IMR-90 (cell line): ENCODE results near the gene RASSF7. TPM values are rescaled to one million over a fixed set of nuclear protein-coding genes. Genes with fewer than 3 reads are reported as not detected.
A peak's percentile ranks its signal among the peaks of the same experiment; 100 is the strongest.

Source experiments
- ATAC-seq: fragments of 200-7000 bp; cut with Tn5 transposase; 2 replicates; pipeline ENCODE4 v1.9.1; 2020; ENCODE audit warnings: low read depth, mild to moderate bottlenecking, moderate library complexity
- BruUV-seq: library from RNA; stranded (reverse); fragments of 400-500 nt; replicated peaks from 2 replicates; lab custom pipeline; 2021; lab: Mats Ljungman, UMichigan
- CTCF ChIA-PET: fragments of 300-600 bp; formaldehyde crosslinking; extraction: SDS; loops from one replicate; lab custom pipeline; 2021; ENCODE audit warnings: antibody characterized with exemption; lab: Yijun Ruan, JAX
- POLR2A ChIA-PET: fragments of 300-600 bp; sonication (Branson Sonifier 250); formaldehyde crosslinking; loops from one replicate; lab custom pipeline; 2022; ENCODE audit warnings: antibody characterized with exemption; ENCODE audit not compliant: unreplicated experiment; lab: Charles Lee
- DNase-seq: peaks from one replicate; pipeline ENCODE4 v3.0.0; 2013
- H2AFZ ChIP-seq: replicated peaks from 2 replicates; pipeline ENCODE3; 2013; ENCODE audit warnings: low read length, mild to moderate bottlenecking; ENCODE audit not compliant: poor library complexity
- H2AK5ac ChIP-seq: 2 replicates; pipeline ENCODE4 v1.6.1; 2013; ENCODE audit warnings: low read depth, low read length, inconsistent platforms
- H2AK9ac ChIP-seq: replicated peaks from 2 replicates; pipeline ENCODE3; 2013; ENCODE audit warnings: mild to moderate bottlenecking, low read depth, low read length, moderate library complexity; ENCODE audit not compliant: poor library complexity
- H2BK120ac ChIP-seq: 2 replicates; pipeline ENCODE4 v1.6.1; 2013; ENCODE audit warnings: low read depth, low read length, inconsistent platforms
- H2BK15ac ChIP-seq: 3 replicates; pipeline ENCODE4 v1.6.1; 2013; ENCODE audit warnings: low read depth, low read length, inconsistent platforms
- H2BK20ac ChIP-seq: 2 replicates; pipeline ENCODE4 v1.6.1; 2013; ENCODE audit warnings: low read depth, mild to moderate bottlenecking, inconsistent platforms, low read length, moderate library complexity
- H2BK5ac ChIP-seq: 2 replicates; pipeline ENCODE4 v1.6.1; 2013; ENCODE audit warnings: mild to moderate bottlenecking, low read depth, low read length, inconsistent platforms; ENCODE audit not compliant: poor library complexity, severe bottlenecking
- H3K14ac ChIP-seq: replicated peaks from 2 replicates; pipeline ENCODE4 v1.6.1; 2013; ENCODE audit warnings: low read depth, low read length, inconsistent platforms
- H3K18ac ChIP-seq: 2 replicates; pipeline ENCODE4 v1.6.1; 2013; ENCODE audit warnings: low read depth, low read length, control low read depth
- H3K23ac ChIP-seq: 2 replicates; pipeline ENCODE4 v1.6.1; 2013; ENCODE audit warnings: low read depth, low read length, inconsistent platforms
- H3K27ac ChIP-seq: 2 replicates; pipeline ENCODE4 v1.5.1; 2013; ENCODE audit warnings: mild to moderate bottlenecking, control low read depth, low read length; ENCODE audit not compliant: insufficient read depth
- H3K27me3 ChIP-seq: 2 replicates; pipeline ENCODE4 v1.6.1; 2013; ENCODE audit warnings: low read length; ENCODE audit not compliant: control insufficient read depth, insufficient read depth
- H3K36me3 ChIP-seq: 2 replicates; pipeline ENCODE4 v1.6.1; 2013; ENCODE audit warnings: low read length, mixed read lengths; ENCODE audit not compliant: control insufficient read depth, insufficient read depth
- H3K4ac ChIP-seq: 2 replicates; pipeline ENCODE4 v1.6.1; 2013; ENCODE audit warnings: low read depth, low read length, inconsistent platforms
- H3K4me1 ChIP-seq: 2 replicates; pipeline ENCODE4 v1.6.1; 2013; ENCODE audit warnings: low read length, mixed read lengths; ENCODE audit not compliant: control insufficient read depth, insufficient read depth
- H3K4me2 ChIP-seq: 2 replicates; pipeline ENCODE4 v1.6.1; 2013; ENCODE audit warnings: low read depth, mild to moderate bottlenecking, control low read depth, low read length, moderate library complexity
- H3K4me3 ChIP-seq: 2 replicates; pipeline ENCODE4 v1.5.1; 2013; ENCODE audit warnings: low read depth, mild to moderate bottlenecking, control low read depth, low read length, moderate library complexity; ENCODE audit not compliant: insufficient read depth
- H3K56ac ChIP-seq: 2 replicates; pipeline ENCODE4 v1.6.1; 2013; ENCODE audit warnings: low read length, inconsistent platforms; ENCODE audit not compliant: insufficient read depth; ENCODE audit errors: extremely low read depth
- H3K79me1 ChIP-seq, 2 experiments: 2 replicates each; pipeline ENCODE4 v1.6.1; 2013; ENCODE audit warnings: low read length in 2 of 2, inconsistent platforms in 1 of 2, low read depth in 1 of 2
- H3K9ac ChIP-seq: 2 replicates; pipeline ENCODE4 v1.6.1; 2013; ENCODE audit warnings: low read depth, low read length, control low read depth
- H3K9me1 ChIP-seq: 2 replicates; pipeline ENCODE4 v1.6.1; 2013; ENCODE audit warnings: low read length, inconsistent platforms; ENCODE audit not compliant: insufficient read depth
- H3K9me3 ChIP-seq: 2 replicates; pipeline ENCODE4 v1.6.1; 2013; ENCODE audit warnings: low read length; ENCODE audit not compliant: control insufficient read depth, insufficient read depth
- H4K20me1 ChIP-seq: 2 replicates; pipeline ENCODE4 v1.6.1; 2013; ENCODE audit warnings: low read length, inconsistent platforms; ENCODE audit not compliant: insufficient read depth
- H4K5ac ChIP-seq: 2 replicates; pipeline ENCODE4 v1.6.1; 2013; ENCODE audit warnings: mild to moderate bottlenecking, low read depth, low read length, control low read depth
- H4K8ac ChIP-seq, 2 experiments: 2 replicates each; pipeline ENCODE4 v1.6.1; 2013; ENCODE audit warnings: low read depth in 2 of 2, low read length in 2 of 2, control low read depth in 1 of 2, inconsistent platforms in 1 of 2
- H4K91ac ChIP-seq: 2 replicates; pipeline ENCODE4 v1.6.1; 2013; ENCODE audit warnings: low read depth, low read length, inconsistent platforms; ENCODE audit not compliant: insufficient read depth
- BHLHE40 ChIP-seq: fragments of 150-350 bp; IDR thresholded peaks from 2 replicates; pipeline ENCODE4 v1.6.1; 2016; ENCODE audit warnings: mild to moderate bottlenecking, low read depth, low read length
- CEBPB ChIP-seq: IDR thresholded peaks from 2 replicates; pipeline ENCODE4 v1.6.1; 2012; ENCODE audit warnings: low read depth, low read length, improper control_type of control experiment
- CHD1 ChIP-seq: IDR thresholded peaks from 2 replicates; pipeline ENCODE4 v1.6.1; 2012; ENCODE audit warnings: low read depth, low read length, improper control_type of control experiment
- FOS ChIP-seq: fragments of 150-350 bp; IDR thresholded peaks from 2 replicates; pipeline ENCODE4 v1.6.1; 2016; ENCODE audit warnings: low read depth, low read length
- MAFK ChIP-seq: IDR thresholded peaks from 2 replicates; pipeline ENCODE4 v1.6.1; 2012; ENCODE audit warnings: low read depth, low read length, improper control_type of control experiment
- MAZ ChIP-seq: IDR thresholded peaks from 2 replicates; pipeline ENCODE4 v1.6.1; 2012; ENCODE audit warnings: low read depth, mild to moderate bottlenecking, low read length, improper control_type of control experiment, moderate library complexity, borderline replicate concordance
- MXI1 ChIP-seq: IDR thresholded peaks from 2 replicates; pipeline ENCODE4 v1.6.1; 2012; ENCODE audit warnings: low read depth, mild to moderate bottlenecking, low read length, moderate library complexity, borderline replicate concordance
- NFE2L2 ChIP-seq: fragments of 150-350 bp; IDR thresholded peaks from 2 replicates; pipeline ENCODE4 v1.6.1; 2016; ENCODE audit warnings: low read depth, mild to moderate bottlenecking, low read length
- POLR2A ChIP-seq: IDR thresholded peaks from 2 replicates; pipeline ENCODE4 v1.6.1; 2012; ENCODE audit warnings: mild to moderate bottlenecking, low read depth, low read length
- RCOR1 ChIP-seq: IDR thresholded peaks from 2 replicates; pipeline ENCODE4 v1.6.1; 2012; ENCODE audit warnings: mild to moderate bottlenecking, low read length, improper control_type of control experiment; ENCODE audit not compliant: insufficient replicate concordance
- SMC3 ChIP-seq: fragments of 150-350 bp; IDR thresholded peaks from 2 replicates; pipeline ENCODE4 v1.6.1; 2016; ENCODE audit warnings: low read depth, mild to moderate bottlenecking, antibody characterized with exemption, low read length, moderate library complexity
- USF2 ChIP-seq: fragments of 150-350 bp; IDR thresholded peaks from 2 replicates; pipeline ENCODE4 v1.6.1; 2017; ENCODE audit warnings: mild to moderate bottlenecking, antibody characterized with exemption, low read length, low read depth
- WGBS, 2 experiments: methylation state at CpG; one replicate each; pipeline versions ENCODE4 v1.1.5 to v1.1.7; 2013; ENCODE audit warnings: missing lambda C conversion rate in 2 of 2; ENCODE audit not compliant: insufficient read length in 1 of 2; ENCODE audit errors: extremely low coverage in 2 of 2; 5-methylcytosine and 5-hydroxymethylcytosine counted together
- dilution Hi-C: fragments of 300-500 bp; cut with HindIII; formaldehyde crosslinking; loops from one replicate; pipeline ENCODE4 v1.14.3; 2018; ENCODE audit warnings: low sequenced_read_pairs; ENCODE audit not compliant: unreplicated experiment
- in situ Hi-C: fragments of 300-500 bp; cut with MboI; formaldehyde crosslinking; loops from 3 replicates; pipeline ENCODE4 v1.14.3; 2019; ENCODE audit warnings: low sequenced_read_pairs, inconsistent platforms, mixed read lengths
- intact Hi-C: fragments of 100-400 bp; cut with micrococcal nuclease; formaldehyde crosslinking; loops from 2 replicates; pipeline ENCODE4 v1.10.0; 2022
- polyA plus RNA-seq, 3 experiments: library from polyadenylated mRNA; depleted of rRNA; stranded (reverse); fragments of >200 nt; gene quantifications; 2 replicates each; pipeline ENCODE4 v1.2.3, GENCODE V29; 2012; ENCODE audit warnings: low replicate concordance in 1 of 3
- total RNA-seq: library from RNA; depleted of rRNA; stranded (reverse); fragments of >200 nt; gene quantifications from 2 replicates; pipeline ENCODE4 v1.2.3, GENCODE V29; 2012

Gene RASSF7
- total and polyA plus RNA-seq, 2 of the 4 experiments (the other 2 are of a cell fraction) = 6.8 to 18.5 TPM

DNA sequence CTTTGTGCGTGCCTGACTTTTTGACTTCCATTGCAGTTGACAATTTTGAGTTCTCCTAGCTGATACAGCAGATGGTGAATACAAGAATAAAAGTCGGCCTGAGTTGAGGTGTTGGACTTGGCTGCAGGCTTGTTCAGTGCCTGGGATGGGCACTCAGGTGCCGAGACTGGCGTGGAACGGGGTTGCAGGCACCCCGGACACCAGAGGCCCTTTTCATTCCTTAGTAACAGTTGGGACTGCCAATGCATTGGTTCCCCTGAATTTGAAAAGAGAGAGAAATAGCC is 16.8 kb downstream of the RASSF7 start:
- ATAC-seq (no peak), DNase-seq (no peak)
- no peaks in the 10 kb centered on the region; the same call in 1 of the 2 replicates for H3K27me3 ChIP-seq
- no TSS peak for BruUV-seq
- ChIA-PET POLR2A (no interaction called here), CTCF (no interaction called here)
- no peak overlapping the region; the same call in 1 of the 2 replicates for H3K23ac ChIP-seq
- peak overlapping the region; percentile 61 for H3K4me3 ChIP-seq
- peak overlapping the region; percentile 87 for H3K27ac ChIP-seq
- H2BK5ac ChIP-seq = no peak overlapping the region
- H3K18ac ChIP-seq = no peak overlapping the region
- H4K8ac ChIP-seq = no peak overlapping the region
- H2BK20ac ChIP-seq = no peak overlapping the region
- dilution Hi-C loops = no loop called here
- H4K91ac ChIP-seq = no peak overlapping the region
- no peak overlapping the region for H2AK9ac ChIP-seq
- no peaks in the 10 kb centered on the region for H3K9me3 ChIP-seq
- peak overlapping the region; percentile 97 for H3K9ac ChIP-seq
- no peak overlapping the region for H2BK15ac ChIP-seq
- H2BK120ac ChIP-seq = no peak overlapping the region
- peaks cover 60% of the 10 kb centered on the region for H4K20me1 ChIP-seq
- H3K9me1 ChIP-seq = peaks cover 18% of the 10 kb centered on the region
- peak overlapping the region; percentile 95 for H3K4me2 ChIP-seq
- H3K36me3 ChIP-seq = peaks cover 9% of the 10 kb centered on the region
- intact Hi-C loops = no loop called here
- H3K56ac ChIP-seq = no peak overlapping the region
- TF ChIP-seq RCOR1 (no peak), USF2 (no peak), MAZ (no peak), SMC3 (no peak), FOS (no peak), BHLHE40 (no peak), POLR2A (no peak), MXI1 (no peak), CHD1 (no peak), CEBPB (no peak), NFE2L2 (no peak), MAFK (no peak)
- no peak overlapping the region for H3K4ac ChIP-seq
- 0 out of 2 replicates have a peak overlapping the region, but pooled peaks have one; percentile 0 for H3K14ac ChIP-seq
- peaks cover 2 to 40% of the 10 kb centered on the region in 2 experiments; a peak in 3 of 4 replicates for H3K79me1 ChIP-seq
- no peak overlapping the region for H4K5ac ChIP-seq
- 50% methylated on average over 1 of the region's 6 CpGs; no CpG with 5 or more reads in 1 of the 2 experiments for WGBS, 2 experiments
- H3K4me1 ChIP-seq = peaks cover 16% of the 10 kb centered on the region
- no peak overlapping the region for H2AFZ ChIP-seq
- H2AK5ac ChIP-seq = no peak overlapping the region
- in situ Hi-C loops = no loop called here
